Gastrocnemius medialis (tissue), 4 donors: ENCODE measurements around the gene WNT10A. TPM values are rescaled to one million over a fixed set of nuclear protein-coding genes. Genes with fewer than 3 reads are reported as not detected.
A peak's percentile ranks its signal among the peaks of the same experiment; 100 is the strongest.

ENCODE experiments used
- ATAC-seq, 2 donors: fragments of 150-250 bp; one replicate each; pipeline ENCODE4 v1.9.1; 2016
- DNase-seq, 2 donors: peaks; one replicate each; pipeline ENCODE4 v3.0.0-alpha.2; 2019
- H3K27ac ChIP-seq, 4 donors: fragments of 200-600 bp; sonication (generic); 1 replicate in 1 of 4; 2 replicates in 3 of 4; pipeline ENCODE4 v1.5.1; 2016 to 2018; ENCODE audit warnings: mild to moderate bottlenecking in 2 of 4, moderate library complexity in 1 of 4
- H3K27me3 ChIP-seq, 3 donors: fragments of 200-600 bp; sonication (generic) in 2 of 3; 1 replicate in 1 of 3; 2 replicates in 2 of 3; pipeline versions ENCODE4 v1.5.1 to v1.6.0; 2016 to 2019; ENCODE audit warnings: mild to moderate bottlenecking in 1 of 3, moderate library complexity in 1 of 3
- H3K36me3 ChIP-seq, 2 donors: fragments of 200-600 bp; sonication (generic) in 1 of 2; one replicate each; pipeline ENCODE4 v1.5.1; 2017 to 2018
- H3K4me1 ChIP-seq, 2 donors: fragments of 200-600 bp; sonication (generic) in 1 of 2; one replicate each; pipeline ENCODE4 v1.5.1; 2016 to 2017; ENCODE audit warnings: mild to moderate bottlenecking in 2 of 2
- H3K4me3 ChIP-seq, 4 donors: fragments of 200-600 bp; sonication (generic) in 3 of 4; 1 replicate in 1 of 4; 2 replicates in 3 of 4; pipeline ENCODE4 v1.5.1; 2016 to 2019; ENCODE audit warnings: mild to moderate bottlenecking in 2 of 4
- H3K9me3 ChIP-seq, 3 donors: fragments of 200-600 bp; sonication (generic) in 2 of 3; 1 replicate in 1 of 3; 2 replicates in 2 of 3; pipeline ENCODE4 v1.5.1; 2016 to 2019
- POLR2A ChIP-seq, 2 donors: fragments of 450-650 bp; IDR thresholded peaks; one replicate each; pipeline ENCODE4 v1.6.1; 2017; ENCODE audit warnings: antibody characterized with exemption in 2 of 2, mild to moderate bottlenecking in 2 of 2, moderate library complexity in 2 of 2
- in situ Hi-C, 4 donors: fragments of 200-750 bp; cut with MboI; loops; one replicate each; pipeline versions ENCODE4 v1.15.0 to v1.8.0; 2017; ENCODE audit warnings: low sequenced_read_pairs in 4 of 4
- intact Hi-C: fragments of 100-400 bp; cut with DNase I; formaldehyde crosslinking; loops from one replicate; pipeline ENCODE4 v1.15.1; 2023; ENCODE audit warnings: low total_unique reads
- total RNA-seq, 4 donors: library from RNA; depleted of rRNA; stranded (reverse); fragments of >200 nt; gene quantifications; one replicate each; pipeline versions ENCODE4 v1.1.0 to v1.2.3, GENCODE V29; 2016
- TF ChIP-seq, protein P1 (sequence below), 5 experiments: fragments of 450-650 bp in 3 of 5; fragments of 200-600 bp in 2 of 5; sonication (generic) in 2 of 5; IDR thresholded peaks in 4 of 5; conservative IDR thresholded peaks in 1 of 5; 1 replicate in 4 of 5; 2 replicates in 1 of 5; pipeline ENCODE4 v1.5.1; 2016 to 2019; ENCODE audit warnings: antibody characterized with exemption in 5 of 5, mild to moderate bottlenecking in 3 of 5, moderate library complexity in 3 of 5

The WNT10A gene
- total RNA-seq, 4 donors from 2014 or later = not detected

DNA sequence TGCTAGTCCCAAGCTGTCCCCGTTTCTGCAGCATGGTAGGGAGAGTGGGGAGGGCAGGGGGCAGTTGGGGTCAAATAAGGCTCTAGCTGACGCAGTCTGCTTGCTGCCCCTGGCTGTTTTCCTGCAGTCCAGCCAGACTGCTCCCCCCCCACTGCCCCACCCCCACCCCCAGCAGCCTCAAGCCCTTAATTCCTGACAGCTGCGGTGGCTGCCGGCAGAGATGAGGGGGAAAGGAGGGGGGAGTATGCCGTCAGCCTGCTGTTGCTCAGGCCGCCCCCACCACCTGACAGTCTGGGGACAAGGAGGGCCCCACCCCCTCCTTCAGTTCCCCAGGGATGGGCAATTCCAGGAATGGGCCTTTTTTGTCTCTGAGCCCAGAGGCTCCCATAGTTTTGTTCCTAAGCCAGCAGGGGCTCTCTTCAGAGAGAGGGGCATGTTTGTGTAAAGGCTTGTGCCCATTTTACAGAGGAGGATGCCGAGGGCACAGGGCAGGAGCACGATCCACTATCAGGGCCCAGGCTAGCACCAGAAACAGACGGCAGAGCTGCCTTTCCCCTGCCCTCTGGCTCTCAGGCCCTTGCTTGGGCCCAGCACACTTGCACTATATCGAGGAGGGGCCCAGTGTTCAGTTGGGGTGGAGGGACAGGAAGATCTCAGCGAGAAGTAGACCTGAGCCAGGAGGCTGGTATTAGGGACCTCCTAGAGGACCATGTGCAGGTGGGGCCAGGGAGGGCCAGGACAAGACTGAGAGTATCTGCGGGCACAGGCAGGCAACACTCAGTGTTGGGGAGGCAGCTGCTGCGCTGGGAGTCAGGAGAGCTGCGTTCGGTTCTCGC lies 1.5 kb upstream of the WNT10A start:
- Histone ChIP-seq H3K4me1 (peaks cover 0 to 10% of the 10 kb centered on the region in 2 donors), H3K27ac (no peak overlapping the region), H3K36me3 (no peaks in the 10 kb centered on the region), H3K4me3 (no peak overlapping the region), H3K9me3 (no peaks in the 10 kb centered on the region), H3K27me3 (peaks cover 54 to 72% (median 63%) of the 10 kb centered on the region in 3 donors)
- intact Hi-C loops (no loop called here), in situ Hi-C loops (no loop called here)
- DNase-seq (no peak), ATAC-seq (no peak)
- no peak for TF ChIP-seq POLR2A (IDR thresholded peaks at IDR 0.05)
- TF ChIP-seq, protein P1, sequence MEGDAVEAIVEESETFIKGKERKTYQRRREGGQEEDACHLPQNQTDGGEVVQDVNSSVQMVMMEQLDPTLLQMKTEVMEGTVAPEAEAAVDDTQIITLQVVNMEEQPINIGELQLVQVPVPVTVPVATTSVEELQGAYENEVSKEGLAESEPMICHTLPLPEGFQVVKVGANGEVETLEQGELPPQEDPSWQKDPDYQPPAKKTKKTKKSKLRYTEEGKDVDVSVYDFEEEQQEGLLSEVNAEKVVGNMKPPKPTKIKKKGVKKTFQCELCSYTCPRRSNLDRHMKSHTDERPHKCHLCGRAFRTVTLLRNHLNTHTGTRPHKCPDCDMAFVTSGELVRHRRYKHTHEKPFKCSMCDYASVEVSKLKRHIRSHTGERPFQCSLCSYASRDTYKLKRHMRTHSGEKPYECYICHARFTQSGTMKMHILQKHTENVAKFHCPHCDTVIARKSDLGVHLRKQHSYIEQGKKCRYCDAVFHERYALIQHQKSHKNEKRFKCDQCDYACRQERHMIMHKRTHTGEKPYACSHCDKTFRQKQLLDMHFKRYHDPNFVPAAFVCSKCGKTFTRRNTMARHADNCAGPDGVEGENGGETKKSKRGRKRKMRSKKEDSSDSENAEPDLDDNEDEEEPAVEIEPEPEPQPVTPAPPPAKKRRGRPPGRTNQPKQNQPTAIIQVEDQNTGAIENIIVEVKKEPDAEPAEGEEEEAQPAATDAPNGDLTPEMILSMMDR (IDR thresholded peaks at IDR 0.05 in 4 of 5, conservative IDR thresholded peaks at IDR 0.05 in 1 of 5) = no peak

GRCh38 chr2:218879776-218880101 lies 913 bp upstream of the WNT10A start:
- H3K27me3 ChIP-seq = peaks cover 48 to 70% (median 57%) of the 10 kb centered on the region in 3 donors
- no peaks in the 10 kb centered on the region for H3K36me3 ChIP-seq
- intact Hi-C loops (no loop called here), in situ Hi-C loops (no loop called here)
- H3K27ac ChIP-seq = no peak overlapping the region
- TF ChIP-seq, protein P1 (IDR thresholded peaks at IDR 0.05 in 4 of 5, conservative IDR thresholded peaks at IDR 0.05 in 1 of 5) = no peak
- TF ChIP-seq POLR2A (IDR thresholded peaks at IDR 0.05) = no peak
- DNase-seq = no peak
- H3K9me3 ChIP-seq = no peaks in the 10 kb centered on the region
- peak overlapping the region in 1 of 4 donors; percentile 28 for H3K4me3 ChIP-seq
- ATAC-seq = no peak
- H3K4me1 ChIP-seq = peaks cover 0 to 10% of the 10 kb centered on the region in 2 donors

DNA sequence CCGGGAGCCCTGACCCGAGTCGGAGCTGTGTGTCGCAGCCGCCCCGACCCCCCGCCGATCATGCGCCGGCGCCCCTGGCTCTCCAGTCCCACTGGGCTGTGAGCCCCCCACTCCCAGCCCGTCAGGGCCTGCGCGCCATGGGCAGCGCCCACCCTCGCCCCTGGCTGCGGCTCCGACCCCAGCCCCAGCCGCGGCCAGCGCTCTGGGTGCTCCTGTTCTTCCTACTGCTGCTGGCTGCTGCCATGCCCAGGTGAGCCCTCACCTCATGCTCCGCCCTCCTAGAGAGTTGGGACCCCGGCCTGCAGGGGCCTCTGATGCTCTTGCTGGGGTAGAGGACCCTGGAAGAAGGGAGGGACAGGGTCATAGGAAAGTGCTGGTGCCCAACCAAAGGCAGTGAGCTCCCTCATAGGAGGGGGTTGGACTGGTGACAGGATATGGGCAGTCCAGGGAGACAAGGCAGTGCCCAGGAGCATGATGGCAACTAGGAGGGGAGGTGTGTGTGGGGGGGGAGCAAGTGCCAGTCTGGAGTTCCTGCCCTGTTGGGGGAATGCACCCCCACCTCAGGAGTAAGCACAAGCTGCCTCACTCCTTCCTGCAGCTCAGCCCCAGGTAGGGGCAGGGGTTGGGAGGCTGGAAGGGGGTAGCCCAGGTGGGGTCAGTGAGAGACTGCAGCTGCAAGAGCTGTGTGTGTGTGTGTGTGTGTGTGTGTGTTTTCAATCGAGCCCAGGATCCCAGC lies 375 bp downstream of the WNT10A start:
- H3K27ac ChIP-seq = no peak overlapping the region
- TF ChIP-seq POLR2A (IDR thresholded peaks at IDR 0.05) = no peak
- TF ChIP-seq, protein P1 (IDR thresholded peaks at IDR 0.05 in 4 of 5, conservative IDR thresholded peaks at IDR 0.05 in 1 of 5) = no peak
- H3K9me3 ChIP-seq = no peaks in the 10 kb centered on the region
- DNase-seq (no peak), ATAC-seq (no peak)
- intact Hi-C loops = no loop called here
- in situ Hi-C loops = no loop called here
- peak overlapping the region in 2 of 4 donors; percentile 17 to 28 for H3K4me3 ChIP-seq
- H3K4me1 ChIP-seq = peaks cover 0 to 10% of the 10 kb centered on the region in 2 donors
- no peaks in the 10 kb centered on the region for H3K36me3 ChIP-seq
- H3K27me3 ChIP-seq = peaks cover 46 to 68% (median 54%) of the 10 kb centered on the region in 3 donors

DNA sequence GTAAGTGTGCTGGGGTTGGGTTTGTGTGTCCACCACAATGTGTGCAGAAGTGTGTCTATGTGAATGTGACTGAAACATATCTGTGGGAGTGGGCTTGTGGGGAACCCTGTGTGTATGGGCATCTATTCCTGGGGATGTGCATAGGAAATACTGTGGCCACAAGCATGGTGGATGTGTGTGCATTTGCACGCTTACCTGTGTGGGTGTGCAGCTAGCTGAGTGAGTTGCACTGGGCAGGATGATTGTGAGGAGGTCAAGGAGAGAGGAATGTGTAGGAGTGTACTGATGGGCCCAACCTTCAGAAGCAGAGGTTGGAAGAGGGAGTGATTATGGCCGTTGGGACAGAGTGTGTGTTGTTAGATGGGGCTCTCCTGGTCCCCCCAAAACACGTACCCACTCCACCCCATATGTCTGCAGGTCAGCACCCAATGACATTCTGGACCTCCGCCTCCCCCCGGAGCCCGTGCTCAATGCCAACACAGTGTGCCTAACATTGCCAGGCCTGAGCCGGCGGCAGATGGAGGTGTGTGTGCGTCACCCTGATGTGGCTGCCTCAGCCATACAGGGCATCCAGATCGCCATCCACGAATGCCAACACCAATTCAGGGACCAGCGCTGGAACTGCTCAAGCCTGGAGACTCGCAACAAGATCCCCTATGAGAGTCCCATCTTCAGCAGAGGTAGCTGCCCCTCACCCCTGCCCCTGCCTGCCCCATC lies 1.2 kb downstream of the WNT10A start:
- H3K4me1 ChIP-seq = peaks cover 0 to 10% of the 10 kb centered on the region in 2 donors
- TF ChIP-seq, protein P1 (IDR thresholded peaks at IDR 0.05 in 4 of 5, conservative IDR thresholded peaks at IDR 0.05 in 1 of 5) = no peak
- no peak for TF ChIP-seq POLR2A (IDR thresholded peaks at IDR 0.05)
- DNase-seq = no peak
- intact Hi-C loops (no loop called here), in situ Hi-C loops (no loop called here)
- no peak overlapping the region for H3K27ac ChIP-seq
- no peak overlapping the region for H3K4me3 ChIP-seq
- ATAC-seq = no peak
- H3K36me3 ChIP-seq = no peaks in the 10 kb centered on the region
- no peaks in the 10 kb centered on the region for H3K9me3 ChIP-seq
- peaks cover 45 to 64% (median 46%) of the 10 kb centered on the region in 3 donors for H3K27me3 ChIP-seq
